Stimulated activated naive CD8-positive, alpha-beta T cell treated with anti-CD3 and anti-CD28 coated beads, Interleukin-15, amount 100 ng/mL, for 72 hours (primary cell): Measurements from ENCODE around the gene MAPT.

Experiments
- ATAC-seq: fragments of 150-1000 bp; cut with Tn5 transposase; 2 replicates; pipeline ENCODE4 v1.10.0; 2021; ENCODE audit warnings: mild to moderate bottlenecking, moderate library complexity
- DNase-seq, 2 donors: peaks; one replicate each; pipeline ENCODE4 v3.0.0; 2021 to 2022
- H3K27ac Mint-ChIP-seq, 2 donors: one replicate each; pipeline ENCODE4 v1.8.0; 2022; ENCODE audit warnings: mild to moderate bottlenecking in 2 of 2, mixed read lengths in 2 of 2, moderate library complexity in 2 of 2
- H3K27me3 Mint-ChIP-seq: one replicate; pipeline ENCODE4 v1.8.0; 2022; ENCODE audit warnings: mixed read lengths
- H3K4me1 Mint-ChIP-seq: one replicate; pipeline ENCODE4 v1.8.0; 2022; ENCODE audit warnings: mild to moderate bottlenecking, mixed read lengths
- H3K4me3 Mint-ChIP-seq, 2 donors: one replicate each; pipeline ENCODE4 v1.8.0; 2022; ENCODE audit warnings: mild to moderate bottlenecking in 2 of 2, mixed read lengths in 2 of 2, moderate library complexity in 1 of 2
- H3K9me3 Mint-ChIP-seq, 2 donors: one replicate each; pipeline ENCODE4 v1.8.0; 2022; ENCODE audit warnings: mixed read lengths in 2 of 2

Gene MAPT

DNA sequence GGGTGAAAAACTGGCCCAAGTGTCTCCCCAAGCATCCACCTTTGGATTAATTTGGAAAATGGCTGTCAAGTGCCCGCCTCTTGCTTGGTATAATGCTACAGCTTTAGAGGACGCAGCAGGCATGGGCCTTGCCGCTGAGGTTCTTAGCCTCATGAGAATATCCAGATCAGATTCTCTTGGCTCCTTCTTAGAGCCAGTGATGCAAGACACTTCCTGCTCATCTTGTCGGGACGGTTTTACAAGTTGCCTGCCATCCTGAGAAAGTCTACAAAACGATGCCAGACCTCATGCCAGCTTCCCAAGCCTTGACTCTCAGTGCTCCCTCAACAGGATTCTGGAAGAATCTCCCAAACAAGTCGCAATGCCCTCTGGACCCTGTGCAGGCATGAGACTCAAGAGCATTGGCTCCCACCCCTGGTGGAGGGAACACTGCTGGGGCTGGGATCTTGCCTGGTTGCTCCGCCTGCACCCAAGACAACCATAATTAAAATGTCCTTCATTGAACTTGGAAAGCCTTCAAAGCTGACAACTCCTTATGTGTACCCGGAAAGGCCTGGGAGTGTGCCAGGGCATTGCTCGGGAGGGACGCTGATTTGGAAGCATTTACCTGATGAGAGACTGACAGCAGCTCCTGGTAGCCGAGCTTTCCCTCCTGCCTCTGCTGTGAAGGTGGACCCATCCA, 78.9 kb downstream of the MAPT start:
- Mint-ChIP-seq H3K9me3 (peaks cover 6% of the 10 kb centered on the region in 2 donors), H3K4me1 (no peaks in the 10 kb centered on the region), H3K4me3 (no peak overlapping the region), H3K27ac (no peak overlapping the region), H3K27me3 (peaks cover under 1% of the 10 kb centered on the region)
- no peak for DNase-seq
- ATAC-seq = no peak

DNA sequence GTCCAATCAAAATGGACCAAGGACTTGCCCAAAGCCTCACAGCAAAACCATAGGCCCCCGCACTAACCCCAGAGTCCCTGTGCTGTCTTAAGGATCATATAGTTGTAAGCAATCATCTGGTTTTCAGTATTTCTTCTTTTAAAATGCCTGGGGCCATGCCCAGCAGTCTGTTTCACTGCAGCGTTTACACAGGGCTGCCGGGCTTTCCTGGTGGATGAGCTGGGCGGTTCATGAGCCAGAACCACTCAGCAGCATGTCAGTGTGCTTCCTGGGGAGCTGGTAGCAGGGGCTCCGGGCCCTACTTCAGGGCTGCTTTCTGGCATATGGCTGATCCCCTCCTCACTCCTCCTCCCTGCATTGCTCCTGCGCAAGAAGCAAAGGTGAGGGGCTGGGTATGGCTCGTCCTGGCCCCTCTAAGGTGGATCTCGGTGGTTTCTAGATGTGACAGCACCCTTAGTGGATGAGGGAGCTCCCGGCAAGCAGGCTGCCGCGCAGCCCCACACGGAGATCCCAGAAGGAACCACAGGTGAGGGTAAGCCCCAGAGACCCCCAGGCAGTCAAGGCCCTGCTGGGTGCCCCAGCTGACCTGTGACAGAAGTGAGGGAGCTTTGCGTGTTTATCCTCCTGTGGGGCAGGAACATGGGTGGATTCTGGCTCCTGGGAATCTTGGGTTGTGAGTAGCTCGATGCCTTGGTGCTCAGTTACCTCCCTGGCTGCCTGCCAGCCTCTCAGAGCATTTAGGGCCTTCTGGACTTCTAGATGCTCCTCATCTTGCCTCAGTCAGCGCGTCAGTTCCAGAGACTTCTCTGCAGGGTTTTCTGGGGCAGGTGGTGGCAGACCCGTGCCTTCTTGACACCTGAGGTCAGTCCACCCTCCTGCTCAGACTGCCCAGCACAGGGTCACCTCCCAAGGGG, 79.8 kb downstream of the MAPT start:
- Mint-ChIP-seq H3K27ac (peak overlapping the region in 1 of 2 donors; percentile 46), H3K27me3 (no peaks in the 10 kb centered on the region), H3K9me3 (peaks cover 6% of the 10 kb centered on the region in 2 donors), H3K4me3 (no peak overlapping the region), H3K4me1 (no peaks in the 10 kb centered on the region)
- no peak for DNase-seq
- ATAC-seq = no peak

DNA sequence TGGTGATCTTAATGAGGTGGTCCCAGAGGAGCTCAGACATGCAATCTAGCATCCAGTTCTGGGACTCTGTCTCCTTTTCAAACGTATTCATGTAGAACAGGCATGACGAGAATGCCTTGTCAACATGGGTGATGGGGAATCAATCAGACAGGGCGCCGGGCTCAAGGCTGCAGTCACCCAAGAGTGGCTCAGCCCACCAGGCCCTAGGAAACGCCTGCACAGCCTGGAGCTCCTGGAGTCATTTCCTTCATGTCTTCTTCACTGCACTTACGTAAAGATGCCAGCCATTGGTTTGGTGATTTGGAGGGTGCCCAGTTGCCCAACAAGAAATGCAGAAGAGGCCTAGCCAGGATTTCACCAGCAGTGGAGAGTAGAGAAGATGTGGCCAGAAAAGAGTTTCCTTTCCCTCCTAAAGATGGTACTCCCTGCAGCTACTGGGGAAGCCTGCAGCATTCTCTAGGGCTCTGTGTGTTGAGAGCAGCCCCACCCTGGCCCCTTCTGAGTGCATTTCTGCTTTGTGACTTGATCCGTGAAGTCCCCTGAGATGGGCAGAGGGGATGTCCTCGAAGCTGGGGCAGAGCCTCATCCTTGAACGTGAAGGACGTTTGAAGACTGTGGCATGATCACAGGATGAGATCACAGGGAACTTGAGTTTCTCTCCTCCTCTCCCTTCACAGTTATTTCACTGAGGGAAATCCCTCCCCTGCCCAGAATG, 80.7 kb downstream of the MAPT start:
- Mint-ChIP-seq H3K4me1 (no peaks in the 10 kb centered on the region), H3K27ac (no peak overlapping the region), H3K9me3 (peaks cover 0 to 6% of the 10 kb centered on the region in 2 donors), H3K4me3 (no peak overlapping the region), H3K27me3 (no peaks in the 10 kb centered on the region)
- ATAC-seq (no peak), DNase-seq (no peak)

DNA sequence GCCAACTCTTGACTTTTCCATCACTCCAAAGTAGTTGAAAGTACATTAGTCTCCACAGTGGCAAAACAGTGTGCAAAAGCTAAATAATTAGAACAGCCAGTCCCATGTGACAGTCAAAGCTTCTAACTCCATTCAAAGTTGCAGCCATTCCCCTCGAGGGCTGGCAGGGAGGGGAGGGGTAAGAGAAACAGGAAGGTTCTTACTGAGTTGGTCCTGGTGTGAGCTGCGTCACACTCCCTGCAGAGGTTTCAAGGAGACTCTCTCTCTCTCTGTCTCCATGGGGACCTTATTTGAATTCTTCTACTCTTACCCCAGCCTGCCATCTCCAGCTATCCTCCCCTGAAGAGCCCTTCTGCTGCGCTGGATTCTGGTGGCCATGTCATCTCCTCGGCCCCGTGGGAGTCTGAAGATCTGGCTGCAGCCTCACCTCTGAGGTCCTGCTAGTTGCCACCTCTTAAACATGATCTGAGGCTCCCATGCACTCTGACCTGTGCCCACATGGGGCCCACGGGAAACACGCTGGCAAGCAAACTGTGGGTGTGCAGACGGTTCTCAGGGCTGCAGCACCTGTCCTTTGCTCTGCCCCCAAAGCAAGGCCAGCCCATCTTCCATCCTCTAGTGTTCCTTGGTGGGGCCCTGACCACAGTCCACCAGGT, 81.4 kb downstream of the MAPT start:
- no peak overlapping the region for H3K27ac Mint-ChIP-seq
- H3K4me1 Mint-ChIP-seq = no peaks in the 10 kb centered on the region
- H3K27me3 Mint-ChIP-seq = no peaks in the 10 kb centered on the region
- DNase-seq (no peak), ATAC-seq (no peak)
- no peak overlapping the region for H3K4me3 Mint-ChIP-seq
- H3K9me3 Mint-ChIP-seq = peaks cover 0 to 6% of the 10 kb centered on the region in 2 donors

DNA sequence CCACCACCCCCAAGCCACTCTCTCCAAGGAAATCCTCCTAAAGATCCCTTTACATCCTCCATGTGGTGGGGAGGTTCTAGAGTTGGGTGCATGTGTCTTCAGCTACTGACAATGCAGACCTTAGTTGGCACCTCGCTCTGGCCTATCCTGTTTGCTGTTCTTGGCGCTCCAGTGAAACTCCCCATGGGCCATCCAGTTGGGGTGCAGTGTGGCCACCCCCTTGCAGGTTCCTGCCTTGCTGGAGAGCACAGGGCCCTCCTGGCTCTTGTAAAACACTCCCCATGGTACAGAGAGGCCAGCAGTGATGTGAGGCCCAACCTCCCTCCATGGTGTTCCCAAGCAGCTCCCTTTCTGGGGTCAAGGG, 82.0 kb downstream of the MAPT start:
- H3K27ac Mint-ChIP-seq = no peak overlapping the region
- no peaks in the 10 kb centered on the region for H3K4me1 Mint-ChIP-seq
- H3K27me3 Mint-ChIP-seq = no peaks in the 10 kb centered on the region
- no peak overlapping the region for H3K4me3 Mint-ChIP-seq
- ATAC-seq = no peak
- no peak for DNase-seq
- peaks cover 0 to 6% of the 10 kb centered on the region in 2 donors for H3K9me3 Mint-ChIP-seq

DNA sequence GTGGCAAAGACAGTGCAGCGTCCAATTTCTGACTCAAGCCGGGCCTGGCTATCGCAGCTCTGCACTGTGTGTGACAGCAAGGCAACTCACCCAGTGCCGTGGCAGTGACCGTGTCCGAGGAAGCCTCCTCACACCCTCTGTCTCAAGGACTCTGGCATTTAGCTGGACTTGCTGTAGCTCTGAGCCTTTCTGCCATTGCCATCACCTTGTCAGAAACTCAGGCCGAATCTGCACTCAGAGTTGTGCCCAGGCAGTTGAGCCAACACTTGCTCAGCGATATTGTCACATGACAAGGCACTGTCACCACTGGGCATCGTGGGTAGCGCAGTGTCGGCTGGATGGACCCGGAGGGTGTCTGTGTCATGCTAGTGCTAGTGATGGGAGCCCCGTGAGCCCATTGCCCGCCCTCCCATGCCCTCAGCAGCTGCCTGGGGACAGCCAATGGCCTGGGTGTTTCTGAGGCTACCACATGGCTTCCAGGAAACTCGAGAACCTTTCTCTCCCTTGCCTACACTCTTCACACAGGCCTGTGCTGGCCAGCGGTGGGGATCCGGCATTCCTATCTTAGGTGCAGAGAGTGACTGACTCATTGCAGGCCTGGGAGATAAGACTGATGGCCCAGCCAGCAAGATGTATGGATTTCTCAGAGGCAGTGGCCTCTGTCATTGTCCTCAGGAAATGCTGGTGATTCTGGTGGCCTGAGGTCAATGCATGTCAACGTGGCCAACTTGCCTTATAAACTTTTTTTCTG, 82.6 kb downstream of the MAPT start:
- Mint-ChIP-seq H3K27ac (no peak overlapping the region), H3K4me1 (no peaks in the 10 kb centered on the region), H3K4me3 (no peak overlapping the region), H3K27me3 (no peaks in the 10 kb centered on the region), H3K9me3 (peaks cover 0 to 6% of the 10 kb centered on the region in 2 donors)
- DNase-seq = no peak
- ATAC-seq = no peak

DNA sequence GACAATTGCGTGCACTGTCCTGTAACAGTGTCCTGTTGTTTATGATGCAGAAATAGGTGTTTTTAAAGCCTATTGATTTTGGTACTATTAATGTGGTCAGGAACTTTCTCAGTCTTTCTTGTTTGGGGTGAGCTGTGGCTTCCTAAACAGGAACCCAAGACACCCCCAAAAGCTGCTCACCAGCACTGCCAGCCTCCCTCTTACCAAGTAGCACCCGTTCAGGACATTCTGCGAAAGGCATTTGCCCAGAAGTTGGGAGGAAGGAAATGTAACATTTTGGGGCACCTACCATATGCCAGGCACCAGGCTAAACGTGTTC, 83.1 kb downstream of the MAPT start:
- ATAC-seq (no peak), DNase-seq (no peak)
- Mint-ChIP-seq H3K4me3 (no peak overlapping the region), H3K4me1 (no peaks in the 10 kb centered on the region), H3K9me3 (peaks cover 0 to 2% of the 10 kb centered on the region in 2 donors), H3K27ac (no peak overlapping the region), H3K27me3 (no peaks in the 10 kb centered on the region)

DNA sequence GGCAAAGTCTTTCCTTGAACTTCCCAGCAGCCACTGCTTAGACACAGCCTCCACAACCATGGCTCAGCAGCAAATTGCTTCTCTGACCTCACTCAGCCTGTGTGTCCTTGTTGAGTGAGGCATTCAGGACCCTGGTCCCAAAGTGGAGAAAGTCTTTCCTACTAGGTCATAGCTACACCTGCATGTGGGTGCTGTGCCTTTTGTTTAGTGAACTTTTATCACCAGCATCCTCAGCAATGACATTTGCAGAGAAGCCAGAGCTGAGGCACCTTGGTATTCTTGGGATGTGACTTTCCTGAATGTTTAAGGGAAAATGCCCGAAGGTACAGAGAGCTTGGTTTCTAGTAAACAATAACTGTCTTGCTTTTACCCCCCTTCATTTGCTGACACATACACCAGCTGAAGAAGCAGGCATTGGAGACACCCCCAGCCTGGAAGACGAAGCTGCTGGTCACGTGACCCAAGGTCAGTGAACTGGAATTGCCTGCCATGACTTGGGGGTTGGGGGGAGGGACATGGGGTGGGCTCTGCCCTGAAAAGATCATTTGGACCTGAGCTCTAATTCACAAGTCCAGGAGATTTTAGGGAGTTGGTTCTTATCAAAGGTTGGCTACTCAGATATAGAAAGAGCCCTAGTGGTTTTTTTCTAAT, 83.7 kb downstream of the MAPT start:
- no peaks in the 10 kb centered on the region for H3K4me1 Mint-ChIP-seq
- DNase-seq (no peak), ATAC-seq (no peak)
- H3K9me3 Mint-ChIP-seq = no peaks in the 10 kb centered on the region
- no peaks in the 10 kb centered on the region for H3K27me3 Mint-ChIP-seq
- H3K4me3 Mint-ChIP-seq = no peak overlapping the region
- no peak overlapping the region for H3K27ac Mint-ChIP-seq

DNA sequence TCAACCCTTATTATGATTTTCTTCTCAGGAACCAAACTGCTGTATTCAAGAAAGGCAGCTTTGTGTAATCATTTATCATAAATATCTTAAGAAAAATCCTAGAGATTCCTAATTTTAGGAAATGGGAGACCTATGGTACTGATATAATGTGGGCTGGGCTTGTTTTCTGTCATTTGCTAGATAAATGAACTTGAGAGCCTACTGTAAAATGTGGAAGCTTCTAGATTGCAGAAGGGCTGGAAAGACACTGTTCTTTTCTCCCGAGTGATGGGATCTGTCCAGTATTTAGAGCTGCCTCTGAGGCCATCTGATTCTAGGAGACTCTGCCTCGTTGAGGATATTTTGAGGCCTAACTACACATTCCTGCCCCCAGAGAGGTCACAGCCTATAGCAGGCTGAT, 84.8 kb downstream of the MAPT start:
- ATAC-seq (no peak), DNase-seq (no peak)
- H3K4me3 Mint-ChIP-seq = no peak overlapping the region
- H3K4me1 Mint-ChIP-seq = no peaks in the 10 kb centered on the region
- no peaks in the 10 kb centered on the region for H3K27me3 Mint-ChIP-seq
- H3K9me3 Mint-ChIP-seq = no peaks in the 10 kb centered on the region
- no peak overlapping the region for H3K27ac Mint-ChIP-seq

DNA sequence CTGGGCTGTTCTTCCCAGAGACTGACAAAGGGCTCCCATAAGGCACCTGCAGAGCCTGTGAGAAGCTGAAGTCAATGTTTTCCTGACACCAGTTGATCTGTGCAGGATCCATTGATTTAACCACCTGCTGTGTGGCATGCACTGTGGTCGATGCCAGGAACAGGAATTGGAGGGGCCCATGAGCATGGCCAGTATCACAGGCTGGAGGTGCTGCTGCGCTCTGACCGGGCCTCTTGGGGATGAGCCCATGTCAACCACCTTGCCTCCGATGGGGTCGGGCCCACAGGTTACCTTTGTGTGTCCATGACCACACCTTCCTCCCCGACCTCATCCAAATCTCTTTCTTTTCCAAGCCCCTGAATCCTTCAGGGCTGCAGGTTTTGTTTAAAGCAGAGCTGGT, 86.5 kb downstream of the MAPT start:
- Mint-ChIP-seq H3K9me3 (no peaks in the 10 kb centered on the region), H3K4me3 (no peak overlapping the region), H3K27me3 (no peaks in the 10 kb centered on the region), H3K4me1 (no peaks in the 10 kb centered on the region), H3K27ac (no peak overlapping the region)
- no peak for DNase-seq
- no peak for ATAC-seq

DNA sequence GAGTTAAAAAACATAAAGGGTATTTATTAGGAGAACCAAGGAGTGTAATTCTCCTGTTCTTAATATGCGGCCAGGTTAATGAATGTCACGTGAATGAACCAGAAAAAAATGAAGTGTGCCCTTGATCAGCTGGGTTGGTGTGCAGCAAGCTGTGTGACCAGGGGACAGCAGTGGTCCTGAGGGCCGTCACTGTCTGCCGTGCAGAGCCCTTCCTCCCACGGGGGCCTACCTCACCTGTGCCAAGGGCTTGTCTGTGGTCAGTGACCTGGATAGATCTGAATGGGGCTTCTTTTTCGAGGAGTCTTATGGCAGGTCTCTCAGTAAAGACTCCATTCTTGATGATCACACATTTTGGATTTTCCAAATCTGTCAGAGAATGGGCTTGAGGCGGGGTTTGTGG, 87.0 kb downstream of the MAPT start:
- Mint-ChIP-seq H3K4me1 (no peaks in the 10 kb centered on the region), H3K27ac (no peak overlapping the region), H3K27me3 (no peaks in the 10 kb centered on the region), H3K9me3 (no peaks in the 10 kb centered on the region), H3K4me3 (no peak overlapping the region)
- no peak for ATAC-seq
- DNase-seq = no peak

DNA sequence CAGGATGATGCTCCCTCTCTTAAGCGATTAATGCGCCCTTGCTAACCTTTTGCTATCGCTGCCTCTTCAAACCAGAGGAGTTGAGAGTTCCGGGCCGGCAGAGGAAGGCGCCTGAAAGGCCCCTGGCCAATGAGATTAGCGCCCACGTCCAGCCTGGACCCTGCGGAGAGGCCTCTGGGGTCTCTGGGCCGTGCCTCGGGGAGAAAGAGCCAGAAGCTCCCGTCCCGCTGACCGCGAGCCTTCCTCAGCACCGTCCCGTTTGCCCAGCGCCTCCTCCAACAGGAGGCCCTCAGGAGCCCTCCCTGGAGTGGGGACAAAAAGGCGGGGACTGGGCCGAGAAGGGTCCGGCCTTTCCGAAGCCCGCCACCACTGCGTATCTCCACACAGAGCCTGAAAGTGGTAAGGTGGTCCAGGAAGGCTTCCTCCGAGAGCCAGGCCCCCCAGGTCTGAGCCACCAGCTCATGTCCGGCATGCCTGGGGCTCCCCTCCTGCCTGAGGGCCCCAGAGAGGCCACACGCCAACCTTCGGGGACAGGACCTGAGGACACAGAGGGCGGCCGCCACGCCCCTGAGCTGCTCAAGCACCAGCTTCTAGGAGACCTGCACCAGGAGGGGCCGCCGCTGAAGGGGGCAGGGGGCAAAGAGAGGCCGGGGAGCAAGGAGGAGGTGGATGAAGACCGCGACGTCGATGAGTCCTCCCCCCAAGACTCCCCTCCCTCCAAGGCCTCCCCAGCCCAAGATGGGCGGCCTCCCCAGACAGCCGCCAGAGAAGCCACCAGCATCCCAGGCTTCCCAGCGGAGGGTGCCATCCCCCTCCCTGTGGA, 88.6 kb downstream of the MAPT start:
- DNase-seq = no peak
- Mint-ChIP-seq H3K9me3 (no peaks in the 10 kb centered on the region), H3K4me3 (no peak overlapping the region), H3K27me3 (no peaks in the 10 kb centered on the region), H3K27ac (no peak overlapping the region), H3K4me1 (no peaks in the 10 kb centered on the region)
- no peak for ATAC-seq

DNA sequence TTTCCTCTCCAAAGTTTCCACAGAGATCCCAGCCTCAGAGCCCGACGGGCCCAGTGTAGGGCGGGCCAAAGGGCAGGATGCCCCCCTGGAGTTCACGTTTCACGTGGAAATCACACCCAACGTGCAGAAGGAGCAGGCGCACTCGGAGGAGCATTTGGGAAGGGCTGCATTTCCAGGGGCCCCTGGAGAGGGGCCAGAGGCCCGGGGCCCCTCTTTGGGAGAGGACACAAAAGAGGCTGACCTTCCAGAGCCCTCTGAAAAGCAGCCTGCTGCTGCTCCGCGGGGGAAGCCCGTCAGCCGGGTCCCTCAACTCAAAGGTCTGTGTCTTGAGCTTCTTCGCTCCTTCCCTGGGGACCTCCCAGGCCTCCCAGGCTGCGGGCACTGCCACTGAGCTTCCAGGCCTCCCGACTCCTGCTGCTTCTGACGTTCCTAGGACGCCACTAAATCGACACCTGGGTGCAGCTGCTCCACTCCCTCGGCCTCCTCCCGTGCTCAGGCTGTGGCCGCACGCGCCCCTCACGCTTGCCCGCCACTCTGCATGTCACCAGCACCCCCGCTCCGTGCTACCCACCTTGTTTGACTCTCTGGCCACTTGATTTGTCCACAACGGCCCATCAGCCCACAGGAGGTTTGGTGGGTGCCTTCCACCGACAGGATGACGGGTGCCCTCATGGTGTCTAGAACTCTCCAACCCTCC, 89.4 kb downstream of the MAPT start:
- Mint-ChIP-seq H3K4me3 (no peak overlapping the region), H3K4me1 (no peaks in the 10 kb centered on the region), H3K9me3 (no peaks in the 10 kb centered on the region), H3K27me3 (no peaks in the 10 kb centered on the region), H3K27ac (no peak overlapping the region)
- DNase-seq (no peak), ATAC-seq (no peak)

DNA sequence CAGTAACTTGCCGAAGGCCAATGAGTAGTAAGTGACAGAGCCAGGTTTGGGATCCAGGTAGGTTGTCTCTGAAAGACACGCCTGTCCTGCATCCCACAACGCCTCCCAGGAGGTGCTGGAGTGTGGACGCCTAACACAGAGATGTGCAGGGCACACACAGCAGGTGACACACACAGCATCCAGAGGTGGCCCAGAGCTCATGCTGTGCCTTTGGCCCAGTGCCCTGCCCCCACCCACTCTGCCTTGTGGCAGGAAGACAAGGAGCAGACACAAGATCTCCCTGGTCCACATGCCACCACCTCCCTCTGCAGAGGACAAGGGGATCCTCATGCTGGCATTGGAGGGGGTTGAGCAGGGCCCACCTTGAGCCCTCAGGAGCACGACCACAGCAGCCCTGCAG, 90.0 kb downstream of the MAPT start:
- no peak overlapping the region for H3K27ac Mint-ChIP-seq
- no peak for DNase-seq
- H3K4me3 Mint-ChIP-seq = no peak overlapping the region
- no peak for ATAC-seq
- no peaks in the 10 kb centered on the region for H3K27me3 Mint-ChIP-seq
- no peaks in the 10 kb centered on the region for H3K9me3 Mint-ChIP-seq
- no peaks in the 10 kb centered on the region for H3K4me1 Mint-ChIP-seq
